Measurements from ENCODE around the gene TNNT1. TPM values are rescaled to one million over a fixed set of nuclear protein-coding genes. Genes with fewer than 3 reads are reported as not detected.
A peak's percentile ranks its signal among the peaks of the same experiment; 100 is the strongest.

Gene TNNT1
- total RNA-seq, 1 donor from 2014 or later: 1.2 TPM

DNA sequence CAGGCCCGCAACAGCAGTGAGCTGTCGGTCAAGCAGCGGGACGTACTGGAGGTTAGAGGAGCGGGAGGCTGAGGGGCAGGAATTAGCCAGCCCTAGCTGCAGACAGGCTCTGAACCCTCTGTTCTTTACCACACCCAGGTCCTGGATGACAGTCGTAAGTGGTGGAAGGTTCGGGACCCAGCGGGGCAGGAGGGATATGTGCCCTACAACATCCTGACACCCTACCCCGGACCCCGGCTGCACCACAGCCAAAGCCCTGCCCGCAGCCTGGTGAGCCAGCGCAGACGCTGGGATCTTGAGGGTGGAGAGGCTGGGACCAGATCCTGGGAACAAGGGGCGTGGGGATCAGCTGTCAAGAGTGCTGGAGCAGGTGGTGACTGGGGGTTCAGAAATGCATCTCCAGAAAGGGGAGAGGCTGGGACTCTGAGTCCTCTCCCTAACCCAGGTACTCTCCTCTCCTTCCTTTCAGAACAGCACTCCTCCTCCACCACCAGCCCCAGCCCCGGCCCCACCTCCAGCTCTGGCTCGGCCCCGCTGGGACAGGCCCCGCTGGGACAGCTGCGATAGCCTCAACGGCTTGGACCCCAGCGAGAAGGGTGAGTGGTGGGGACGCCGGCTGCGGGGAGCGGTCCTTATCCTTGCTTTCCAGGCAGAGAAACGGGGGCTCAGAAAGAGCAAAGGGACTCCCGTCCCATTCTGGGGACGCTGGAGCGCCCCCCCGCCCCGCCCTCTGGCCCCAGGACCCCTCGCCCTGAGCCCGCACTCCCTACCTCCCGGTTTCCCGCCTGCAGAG is 62.9 kb downstream of the TNNT1 start:
- H3K27me3 ChIP-seq: peaks cover 30% of the 10 kb centered on the region
- no peak for DNase-seq
- intact Hi-C loops (cut with DNase I): no loop called here

GRCh38 chr19:55084416-55084815 is 64.6 kb downstream of the TNNT1 start:
- Histone ChIP-seq H3K4me1 (peaks cover 39% of the 10 kb centered on the region), H3K36me3 (no peaks in the 10 kb centered on the region), H3K27me3 (peaks cover 42% of the 10 kb centered on the region), H3K9me3 (no peaks in the 10 kb centered on the region), H3K4me3 (no peak overlapping the region), H3K27ac (no peak overlapping the region)
- intact Hi-C loops (cut with DNase I): no loop called here
- ATAC-seq: no peak
- TF ChIP-seq, protein P1, sequence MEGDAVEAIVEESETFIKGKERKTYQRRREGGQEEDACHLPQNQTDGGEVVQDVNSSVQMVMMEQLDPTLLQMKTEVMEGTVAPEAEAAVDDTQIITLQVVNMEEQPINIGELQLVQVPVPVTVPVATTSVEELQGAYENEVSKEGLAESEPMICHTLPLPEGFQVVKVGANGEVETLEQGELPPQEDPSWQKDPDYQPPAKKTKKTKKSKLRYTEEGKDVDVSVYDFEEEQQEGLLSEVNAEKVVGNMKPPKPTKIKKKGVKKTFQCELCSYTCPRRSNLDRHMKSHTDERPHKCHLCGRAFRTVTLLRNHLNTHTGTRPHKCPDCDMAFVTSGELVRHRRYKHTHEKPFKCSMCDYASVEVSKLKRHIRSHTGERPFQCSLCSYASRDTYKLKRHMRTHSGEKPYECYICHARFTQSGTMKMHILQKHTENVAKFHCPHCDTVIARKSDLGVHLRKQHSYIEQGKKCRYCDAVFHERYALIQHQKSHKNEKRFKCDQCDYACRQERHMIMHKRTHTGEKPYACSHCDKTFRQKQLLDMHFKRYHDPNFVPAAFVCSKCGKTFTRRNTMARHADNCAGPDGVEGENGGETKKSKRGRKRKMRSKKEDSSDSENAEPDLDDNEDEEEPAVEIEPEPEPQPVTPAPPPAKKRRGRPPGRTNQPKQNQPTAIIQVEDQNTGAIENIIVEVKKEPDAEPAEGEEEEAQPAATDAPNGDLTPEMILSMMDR (IDR thresholded peaks at IDR 0.05): no peak
- no peak for DNase-seq

More for the DNA sequence above, 62.9 kb downstream of the TNNT1 start:
- no peak overlapping the region for H3K27ac ChIP-seq
- H3K36me3 ChIP-seq: peaks cover 6% of the 10 kb centered on the region
- TF ChIP-seq, protein P1 (IDR thresholded peaks at IDR 0.05): no peak
- no peaks in the 10 kb centered on the region for H3K9me3 ChIP-seq
- H3K4me3 ChIP-seq: peak overlapping the region; percentile 51
- H3K4me1 ChIP-seq: peaks cover 34% of the 10 kb centered on the region
- ATAC-seq: no peak

GRCh38 chr19:55083004-55083850 is 65.8 kb downstream of the TNNT1 start:
- no peaks in the 10 kb centered on the region for H3K9me3 ChIP-seq
- H3K4me3 ChIP-seq: no peak overlapping the region
- DNase-seq: no peak
- peaks cover 43% of the 10 kb centered on the region for H3K27me3 ChIP-seq
- H3K4me1 ChIP-seq: peaks cover 36% of the 10 kb centered on the region
- no peak for ATAC-seq
- intact Hi-C loops (cut with DNase I): no loop called here
- no peaks in the 10 kb centered on the region for H3K36me3 ChIP-seq
- TF ChIP-seq, protein P1 (IDR thresholded peaks at IDR 0.05): no peak
- no peak overlapping the region for H3K27ac ChIP-seq

Small RNAs within 50 kb of the gene (microRNA-seq; reads per million reads assigned to microRNA genes)
- gene MIR7975 (ENCODE audit: borderline microRNAs expressed): not detected

Other genes starting within 250 kb of the TNNT1 start
- gene NCR1, start 243.1 kb downstream of the TNNT1 start, total RNA-seq: 1.5 TPM
- not detected for gene NLRP7, start 201.7 kb downstream of the TNNT1 start, total RNA-seq
- 21.4 TPM for gene NLRP2, start 182.8 kb downstream of the TNNT1 start, total RNA-seq
- 0.32 TPM for gene GP6, start 110.9 kb downstream of the TNNT1 start, total RNA-seq
- 30.0 TPM for gene RDH13, start 86.1 kb downstream of the TNNT1 start, total RNA-seq
- gene EPS8L1, start 73.3 kb downstream of the TNNT1 start, total RNA-seq: 35.6 TPM
- gene PPP1R12C, start 31.6 kb downstream of the TNNT1 start, total RNA-seq: 120 TPM
- not detected for gene TNNI3, start 8.5 kb upstream of the TNNT1 start, total RNA-seq
- 1.5 TPM for gene DNAAF3, start 17.4 kb upstream of the TNNT1 start, total RNA-seq
- not detected for gene SYT5, start 31.1 kb upstream of the TNNT1 start, total RNA-seq
- not detected for gene PTPRH, start 60.3 kb upstream of the TNNT1 start, total RNA-seq
- 4.3 TPM for gene TMEM86B, start 79.6 kb upstream of the TNNT1 start, total RNA-seq
- gene PPP6R1, start 109.8 kb upstream of the TNNT1 start, total RNA-seq: 61.0 TPM
- gene HSPBP1, start 130.9 kb upstream of the TNNT1 start, total RNA-seq: 19.7 TPM
- gene BRSK1, start 134.8 kb upstream of the TNNT1 start, total RNA-seq: 1.3 TPM
- 23.9 TPM for gene TMEM150B, start 176.1 kb upstream of the TNNT1 start, total RNA-seq
- 11.7 TPM for gene KMT5C, start 190.7 kb upstream of the TNNT1 start, total RNA-seq
- not detected for gene COX6B2, start 205.5 kb upstream of the TNNT1 start, total RNA-seq
- not detected for gene GARIN5B, start 214.1 kb upstream of the TNNT1 start, total RNA-seq
- 0.84 TPM for gene IL11, start 221.3 kb upstream of the TNNT1 start, total RNA-seq
- gene TMEM190, start 227.6 kb upstream of the TNNT1 start, total RNA-seq: not detected
- 19.8 TPM for gene TMEM238, start 235.1 kb upstream of the TNNT1 start, total RNA-seq
- gene RPL28, start 236.7 kb upstream of the TNNT1 start, total RNA-seq: 1,343 TPM